ENCODE results near the gene LMX1B. TPM values are rescaled to one million over a fixed set of nuclear protein-coding genes. Genes with fewer than 3 reads are reported as not detected.

Gene LMX1B
- polyA plus RNA-seq (2012; ENCODE audit: insufficient read length, low read depth), result 11.6 TPM

- no peak for TF ChIP-seq REST (IDR thresholded peaks at IDR 0.05; ENCODE audit: insufficient read depth in 1 of 2, low read depth in 2 of 2, low read length in 2 of 2)
- TF ChIP-seq FOXP2 (optimal IDR thresholded peaks at IDR 0.05; ENCODE audit: borderline replicate concordance, extremely low read depth, extremely low read length, insufficient read depth), result peak; percentile 37
- peak; percentile 66; the same call in 1 of the 2 replicates for TF ChIP-seq TAF1 (IDR thresholded peaks at IDR 0.05; ENCODE audit: borderline replicate concordance, insufficient read depth, low read length)
- TF ChIP-seq POLR2AphosphoS5 (IDR thresholded peaks at IDR 0.05; ENCODE audit: low read depth, low read length), result peak; percentile 36; the same call in 1 of the 2 replicates
- TF ChIP-seq SIN3A (IDR thresholded peaks at IDR 0.05; ENCODE audit: borderline replicate concordance, insufficient read depth, low read length), result no peak
Measured at GRCh38 chr9:126613651-126614050, at the start of gene LMX1B. Gene LMX1B, plus strand, starts transcription at chr9:126613928. Its CDS starts 522 bp downstream, at chr9:126614450.

GRCh38 chr9:126564128-126564527 is 49.6 kb upstream of the LMX1B start:
- TF ChIP-seq POLR2AphosphoS5 (IDR thresholded peaks at IDR 0.05; ENCODE audit: low read depth, low read length) (no peak), REST (IDR thresholded peaks at IDR 0.05; ENCODE audit: insufficient read depth in 1 of 2, low read depth in 2 of 2, low read length in 2 of 2) (peak; percentile 89 to 90), TAF1 (IDR thresholded peaks at IDR 0.05; ENCODE audit: borderline replicate concordance, insufficient read depth, low read length) (no peak), SIN3A (IDR thresholded peaks at IDR 0.05; ENCODE audit: borderline replicate concordance, insufficient read depth, low read length) (no peak), FOXP2 (optimal IDR thresholded peaks at IDR 0.05; ENCODE audit: borderline replicate concordance, extremely low read depth, extremely low read length, insufficient read depth) (no peak)

GRCh38 chr9:126564716-126565115 is 49.0 kb upstream of the LMX1B start:
- TF ChIP-seq FOXP2 (optimal IDR thresholded peaks at IDR 0.05; ENCODE audit: borderline replicate concordance, extremely low read depth, extremely low read length, insufficient read depth) (no peak), SIN3A (IDR thresholded peaks at IDR 0.05; ENCODE audit: borderline replicate concordance, insufficient read depth, low read length) (no peak), TAF1 (IDR thresholded peaks at IDR 0.05; ENCODE audit: borderline replicate concordance, insufficient read depth, low read length) (no peak), POLR2AphosphoS5 (IDR thresholded peaks at IDR 0.05; ENCODE audit: low read depth, low read length) (no peak), REST (IDR thresholded peaks at IDR 0.05; ENCODE audit: insufficient read depth in 1 of 2, low read depth in 2 of 2, low read length in 2 of 2) (no peak)

GRCh38 chr9:126565336-126566128 is 48.2 kb upstream of the LMX1B start:
- no peak for TF ChIP-seq TAF1 (IDR thresholded peaks at IDR 0.05; ENCODE audit: borderline replicate concordance, insufficient read depth, low read length)
- no peak for TF ChIP-seq REST (IDR thresholded peaks at IDR 0.05; ENCODE audit: insufficient read depth in 1 of 2, low read depth in 2 of 2, low read length in 2 of 2)
- no peak for TF ChIP-seq FOXP2 (optimal IDR thresholded peaks at IDR 0.05; ENCODE audit: borderline replicate concordance, extremely low read depth, extremely low read length, insufficient read depth)
- no peak for TF ChIP-seq SIN3A (IDR thresholded peaks at IDR 0.05; ENCODE audit: borderline replicate concordance, insufficient read depth, low read length)
- TF ChIP-seq POLR2AphosphoS5 (IDR thresholded peaks at IDR 0.05; ENCODE audit: low read depth, low read length), result no peak

Measured in PFSK-1 (cell line).